NT2/D1 (cell line): ENCODE results near the gene BCL2.

Experiments
- SUZ12 ChIP-seq: IDR thresholded peaks from 2 replicates; pipeline ENCODE4 v1.6.1; 2011; ENCODE audit not compliant: insufficient read length, insufficient read depth; ENCODE audit errors: extremely low read depth
- YY1 ChIP-seq: IDR thresholded peaks from 2 replicates; pipeline ENCODE4 v1.6.1; 2011; ENCODE audit not compliant: insufficient read length, insufficient read depth

GRCh38 chr18:63317556-63317946 is 2.0 kb downstream of the BCL2 start:
- TF ChIP-seq YY1 (no peak), SUZ12 (no peak)
